Glutamatergic neuron (in vitro differentiated cells): ENCODE measurements around the gene SLC29A1. TPM values are rescaled to one million over a fixed set of nuclear protein-coding genes. Genes with fewer than 3 reads are reported as not detected.
A peak's percentile ranks its signal among the peaks of the same experiment; 100 is the strongest.

Experiments used
- DNase-seq: peaks from one replicate; pipeline ENCODE4 v3.0.0; 2022
- H3K27ac Mint-ChIP-seq: one replicate; pipeline ENCODE4 v1.8.0; 2020; ENCODE audit warnings: mild to moderate bottlenecking, mixed read lengths, inconsistent platforms; ENCODE audit not compliant: unreplicated experiment
- H3K27me3 Mint-ChIP-seq: one replicate; pipeline ENCODE4 v1.8.0; 2020; ENCODE audit warnings: mild to moderate bottlenecking, moderate library complexity, mixed read lengths, inconsistent platforms; ENCODE audit not compliant: unreplicated experiment
- H3K36me3 Mint-ChIP-seq: one replicate; pipeline ENCODE4 v1.8.0; 2020; ENCODE audit warnings: mild to moderate bottlenecking, mixed read lengths, inconsistent platforms; ENCODE audit not compliant: unreplicated experiment
- H3K4me1 Mint-ChIP-seq: one replicate; pipeline ENCODE4 v1.8.0; 2020; ENCODE audit warnings: mild to moderate bottlenecking, low read depth, mixed read lengths, inconsistent platforms; ENCODE audit not compliant: unreplicated experiment
- H3K4me3 Mint-ChIP-seq: one replicate; pipeline ENCODE4 v1.8.0; 2020; ENCODE audit warnings: mild to moderate bottlenecking, mixed read lengths, inconsistent platforms; ENCODE audit not compliant: unreplicated experiment
- H3K9me3 Mint-ChIP-seq: one replicate; pipeline ENCODE4 v1.8.0; 2020; ENCODE audit warnings: mild to moderate bottlenecking, moderate library complexity, mixed read lengths, inconsistent platforms; ENCODE audit not compliant: unreplicated experiment
- CTCF ChIP-seq: fragments of 200-600 bp; sonication (generic); IDR thresholded peaks from one replicate; pipeline ENCODE4 v1.5.0; 2021; ENCODE audit not compliant: partially characterized antibody, unreplicated experiment
- total RNA-seq: library from RNA; stranded (reverse); fragmentation: NEBNext Ultra II Directional; extraction: Animal tissue kit (Norgen Biotek cat#: 25700); gene quantifications from one replicate; pipeline ENCODE4 v1.2.1, GENCODE V29; 2021; ENCODE audit not compliant: unreplicated experiment

SLC29A1 gene
- total RNA-seq, 1 donor from 2014 or later, result 20.0 TPM

DNA sequence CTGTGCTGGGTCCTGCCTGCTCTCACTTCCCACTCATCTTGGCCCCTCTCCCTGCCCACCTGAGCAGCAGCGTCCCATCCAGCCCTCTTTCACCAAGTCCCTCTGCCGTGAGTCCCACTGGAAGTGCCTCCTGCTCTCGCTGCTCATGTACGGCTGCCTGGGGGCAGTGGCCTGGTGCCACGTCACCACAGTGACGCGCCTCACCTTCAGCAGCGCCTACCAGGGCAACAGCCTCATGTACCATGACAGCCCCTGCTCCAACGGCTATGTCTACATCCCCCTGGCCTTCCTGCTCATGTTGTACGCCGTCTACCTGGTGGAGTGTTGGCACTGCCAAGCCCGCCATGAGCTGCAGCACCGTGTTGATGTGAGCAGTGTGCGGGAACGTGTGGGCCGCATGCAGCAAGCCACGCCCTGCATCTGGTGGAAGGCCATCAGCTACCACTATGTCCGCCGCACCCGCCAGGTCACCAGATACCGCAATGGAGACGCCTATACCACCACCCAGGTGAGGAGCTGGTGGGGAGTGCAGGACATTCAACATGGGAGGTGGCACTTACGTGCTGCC is 49.7 kb downstream of the SLC29A1 start:
- no peak for TF ChIP-seq CTCF
- Mint-ChIP-seq H3K36me3 (no peaks in the 10 kb centered on the region), H3K27ac (peak overlapping the region; percentile 84), H3K27me3 (peaks cover 28% of the 10 kb centered on the region), H3K4me3 (peak overlapping the region; percentile 80), H3K4me1 (peaks cover 50% of the 10 kb centered on the region), H3K9me3 (peaks cover 27% of the 10 kb centered on the region)
- no peak for DNase-seq

GRCh38 chr6:44273617-44274016 is 50.2 kb downstream of the SLC29A1 start:
- H3K36me3 Mint-ChIP-seq, result no peaks in the 10 kb centered on the region
- peaks cover 27% of the 10 kb centered on the region for H3K9me3 Mint-ChIP-seq
- TF ChIP-seq CTCF, result no peak
- DNase-seq, result no peak
- peaks cover 49% of the 10 kb centered on the region for H3K4me1 Mint-ChIP-seq
- H3K27ac Mint-ChIP-seq, result peak overlapping the region; percentile 84
- peak overlapping the region; percentile 30 for H3K4me3 Mint-ChIP-seq
- peaks cover 28% of the 10 kb centered on the region for H3K27me3 Mint-ChIP-seq

- no peak for TF ChIP-seq CTCF
- no peak for DNase-seq
- Mint-ChIP-seq H3K9me3 (peaks cover 23% of the 10 kb centered on the region), H3K4me1 (peaks cover 41% of the 10 kb centered on the region), H3K4me3 (no peak overlapping the region), H3K27me3 (peaks cover 36% of the 10 kb centered on the region), H3K36me3 (no peaks in the 10 kb centered on the region), H3K27ac (peak overlapping the region; percentile 94)
These were observed 51.9 kb downstream of the SLC29A1 start for GRCh38 chr6:44275271-44275748.

DNA sequence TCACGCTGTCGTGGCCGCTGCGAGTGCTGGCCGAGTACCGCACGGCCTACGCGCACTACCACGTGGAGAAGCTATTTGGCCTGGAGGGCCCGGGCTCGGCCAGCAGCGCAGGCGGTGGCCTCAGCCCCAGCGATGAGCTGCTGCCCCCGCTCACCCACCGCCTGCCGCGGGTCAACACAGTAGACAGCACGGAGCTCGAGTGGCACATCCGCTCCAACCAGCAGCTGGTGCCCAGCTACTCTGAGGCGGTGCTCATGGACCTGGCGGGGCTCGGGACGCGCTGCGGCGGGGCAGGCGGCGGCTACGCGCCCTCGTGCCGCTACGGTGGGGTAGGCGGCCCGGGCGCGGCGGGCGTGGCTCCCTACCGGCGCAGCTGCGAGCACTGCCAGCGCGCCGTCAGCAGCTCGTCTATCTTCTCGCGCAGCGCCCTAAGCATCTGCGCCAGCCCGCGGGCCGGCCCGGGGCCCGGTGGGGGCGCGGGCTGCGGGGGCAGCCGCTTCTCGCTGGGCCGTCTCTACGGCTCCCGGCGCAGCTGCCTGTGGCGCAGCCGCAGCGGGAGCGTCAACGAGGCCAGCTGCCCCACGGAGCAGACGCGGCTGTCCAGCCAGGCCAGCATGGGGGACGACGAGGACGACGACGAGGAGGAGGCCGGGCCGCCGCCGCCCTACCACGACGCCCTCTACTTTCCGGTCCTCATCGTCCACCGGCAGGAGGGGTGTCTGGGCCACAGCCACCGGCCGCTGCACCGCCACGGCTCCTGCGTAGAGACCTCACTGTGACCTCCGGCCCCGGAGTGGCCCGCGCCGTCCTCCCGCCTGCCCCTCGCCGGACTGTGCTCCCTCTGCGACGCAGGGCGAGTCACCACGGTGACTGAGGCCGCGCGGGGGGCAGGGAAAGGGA is 52.6 kb downstream of the SLC29A1 start:
- no peak for DNase-seq
- TF ChIP-seq CTCF, result no peak
- Mint-ChIP-seq H3K27ac (no peak overlapping the region), H3K4me1 (peaks cover 41% of the 10 kb centered on the region), H3K27me3 (peaks cover 36% of the 10 kb centered on the region), H3K4me3 (no peak overlapping the region), H3K9me3 (peaks cover 24% of the 10 kb centered on the region), H3K36me3 (no peaks in the 10 kb centered on the region)
